GM12865 (cell line): ENCODE results near the gene CHADL.
A peak's percentile ranks its signal among the peaks of the same experiment; 100 is the strongest.

Source experiments
- DNase-seq: peaks from one replicate; pipeline ENCODE4 v3.0.0; 2010; ENCODE audit warnings: low read depth
- H3K4me3 ChIP-seq: 2 replicates; pipeline ENCODE4 v1.5.1; 2011; ENCODE audit warnings: mild to moderate bottlenecking, low read depth, low read length, control low read depth
- CTCF ChIP-seq: IDR thresholded peaks from 2 replicates; pipeline ENCODE4 v1.5.1; 2011; ENCODE audit warnings: low read length, control low read depth, low read depth, inconsistent platforms; ENCODE audit not compliant: insufficient read depth; ENCODE audit errors: missing control alignments

CHADL gene

DNA sequence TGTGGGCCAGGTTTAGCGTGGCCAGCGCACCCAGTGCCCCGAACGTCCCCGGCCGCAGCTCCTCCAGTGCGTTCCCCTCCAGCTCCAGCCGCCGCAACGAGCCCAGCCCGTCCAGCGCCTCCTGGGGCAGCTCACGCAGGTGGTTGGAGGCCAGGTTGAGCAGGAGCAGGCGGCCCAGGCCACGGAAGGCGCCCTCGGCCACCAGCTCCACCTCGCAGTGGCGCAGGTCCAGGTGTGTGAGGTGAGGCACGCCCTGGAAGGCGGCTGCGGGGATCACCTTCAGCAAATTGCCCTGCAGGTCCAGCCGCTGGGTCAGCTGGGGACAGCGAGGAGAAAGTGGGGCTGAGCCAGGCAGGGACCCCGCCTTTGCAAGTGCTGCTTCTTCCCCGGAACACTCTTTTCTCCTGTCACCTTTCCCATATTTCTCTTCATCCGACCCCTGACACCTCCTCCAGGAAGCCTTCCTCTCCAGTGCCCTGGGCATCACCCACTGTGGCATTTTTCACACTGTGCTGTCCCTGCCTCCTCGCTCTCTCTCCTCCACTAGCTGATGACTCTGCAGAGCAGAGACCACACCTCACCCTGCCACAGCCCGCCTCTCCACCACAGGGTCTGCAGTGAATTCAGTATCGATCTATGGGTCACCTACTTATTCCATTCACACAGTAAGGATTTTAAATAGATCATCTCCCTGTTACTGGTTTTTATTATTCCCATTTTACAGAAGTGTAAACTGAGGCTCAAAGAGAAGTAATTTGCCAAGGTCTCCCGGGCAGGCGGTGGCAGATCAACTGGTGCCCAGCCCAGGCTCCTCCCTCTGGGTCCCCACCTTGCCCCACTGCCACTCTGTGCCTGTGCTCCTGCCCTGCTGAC is 1.9 kb downstream of the CHADL start:
- TF ChIP-seq CTCF = no peak
- no peak overlapping the region for H3K4me3 ChIP-seq
- no peak for DNase-seq

GRCh38 chr22:41237707-41238569 is 2.8 kb downstream of the CHADL start:
- peak; percentile 90 for DNase-seq
- TF ChIP-seq CTCF = peak; percentile 81
- peak overlapping the region; percentile 37 for H3K4me3 ChIP-seq

DNA sequence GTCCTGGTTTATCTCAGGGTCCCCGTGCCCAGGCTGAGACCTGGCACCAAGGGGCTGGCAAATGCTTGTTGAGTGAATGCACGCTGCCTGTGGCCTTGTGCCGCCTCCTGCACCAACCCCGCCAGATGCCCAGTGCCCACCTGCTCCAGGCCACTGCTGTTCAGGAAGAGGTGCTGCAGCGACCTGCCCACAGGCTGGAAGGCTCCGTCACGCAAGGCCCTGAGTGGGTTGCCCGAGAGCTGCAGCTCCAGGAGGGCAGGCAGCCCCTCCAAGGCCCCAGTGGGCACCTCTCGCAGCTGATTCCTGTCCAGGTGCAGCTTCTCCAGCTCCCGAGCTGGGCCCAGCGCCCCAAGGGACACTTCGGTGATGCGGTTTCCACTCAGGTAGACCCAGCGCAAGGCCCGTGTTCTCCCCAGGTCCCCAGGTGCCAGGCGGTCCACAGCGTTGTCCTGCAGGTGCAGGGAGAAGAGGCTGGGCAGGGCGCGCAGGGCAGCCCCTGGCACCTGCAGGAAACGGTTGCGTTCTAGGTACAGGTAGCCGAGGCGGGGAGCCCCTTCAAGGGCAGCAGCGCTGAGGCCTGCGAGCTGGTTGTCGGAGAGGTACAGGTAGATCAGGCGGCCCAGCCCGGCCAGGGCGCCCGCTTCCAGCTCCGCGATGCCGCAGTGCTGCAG is 3.6 kb downstream of the CHADL start:
- peak overlapping the region; percentile 37 for H3K4me3 ChIP-seq
- DNase-seq = no peak
- TF ChIP-seq CTCF = no peak

DNA sequence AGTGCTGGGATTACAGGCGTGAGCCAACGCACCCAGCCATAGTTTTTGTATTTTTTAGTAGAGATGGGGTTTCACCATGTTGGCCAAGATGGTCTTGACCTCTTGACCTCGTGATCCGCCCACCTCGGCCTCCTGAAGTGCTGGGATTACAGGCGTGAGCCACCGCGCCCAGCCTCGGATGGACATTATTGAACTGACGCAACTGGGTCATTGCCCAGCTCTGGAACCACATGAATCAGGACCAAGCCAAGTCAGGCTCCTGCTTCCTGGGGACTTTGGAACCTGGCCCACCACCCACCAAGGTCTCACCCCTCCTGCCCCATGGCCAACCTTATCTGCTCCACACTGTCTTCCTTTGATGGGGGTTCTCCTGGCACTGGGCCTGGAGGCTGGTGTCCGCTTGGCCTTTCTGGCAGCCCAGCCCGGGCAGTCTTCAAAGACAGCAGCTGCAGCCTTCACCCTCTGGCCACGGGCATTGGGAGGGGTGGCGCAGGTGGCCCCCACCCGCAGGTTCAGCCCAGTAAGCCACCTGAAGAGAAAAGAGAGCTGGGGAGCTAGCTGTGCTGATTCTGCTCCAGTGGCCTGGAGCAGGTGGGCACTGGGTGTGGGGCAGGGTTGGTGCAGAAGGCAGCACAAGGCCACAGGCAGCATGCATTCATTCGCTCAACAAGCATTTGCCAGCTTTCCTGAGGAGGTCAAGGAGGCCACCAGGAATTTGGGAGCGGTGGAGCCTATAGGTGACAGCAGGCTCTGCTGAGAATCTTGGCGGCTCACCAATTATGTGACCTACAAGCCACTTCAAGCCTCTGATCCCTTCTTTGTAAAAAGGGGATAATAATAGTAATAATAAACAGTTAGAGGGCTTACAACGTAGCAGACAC is 5.7 kb downstream of the CHADL start:
- no peak for DNase-seq
- no peak overlapping the region for H3K4me3 ChIP-seq
- TF ChIP-seq CTCF = no peak

DNA sequence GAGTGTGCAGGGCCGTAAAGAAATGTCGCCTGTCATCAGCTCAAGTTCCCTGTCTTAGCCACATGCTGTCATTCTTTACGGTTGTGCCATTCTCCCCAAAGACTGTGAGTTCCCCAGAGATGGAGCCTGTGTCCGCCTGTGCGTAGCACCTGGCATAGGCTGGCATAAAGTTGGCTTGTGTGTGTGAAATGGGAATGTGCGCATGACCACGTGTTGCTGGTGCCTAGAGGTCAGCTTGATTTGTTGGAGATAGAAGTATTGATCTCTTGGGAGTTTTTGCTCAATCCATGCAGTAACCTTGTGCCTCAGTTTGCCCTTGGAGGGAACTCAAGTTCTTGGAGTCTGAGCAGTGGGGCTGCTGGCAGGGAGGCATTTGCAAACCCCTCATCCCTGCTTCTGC is 9.4 kb downstream of the CHADL start:
- H3K4me3 ChIP-seq = no peak overlapping the region
- no peak for DNase-seq
- no peak for TF ChIP-seq CTCF

DNA sequence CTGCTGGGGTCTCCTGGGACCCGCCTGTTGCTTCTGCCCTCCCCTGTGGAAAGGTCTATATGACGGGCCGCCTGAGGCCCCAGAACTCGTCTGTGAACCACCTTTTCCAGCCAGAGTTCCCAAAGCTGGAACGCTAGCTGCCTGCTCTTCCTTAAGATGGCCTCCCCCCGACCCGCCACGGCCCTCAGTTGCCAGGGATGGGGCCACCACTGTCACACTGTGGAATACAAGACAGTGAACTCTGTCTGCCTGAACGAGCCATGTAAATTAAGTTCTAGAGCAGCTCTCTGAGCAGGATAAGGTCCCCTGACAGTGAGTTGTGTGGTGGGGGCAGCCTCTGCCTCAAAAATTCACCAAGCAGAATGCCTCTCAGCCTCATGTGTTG is 10.3 kb downstream of the CHADL start:
- no peak for TF ChIP-seq CTCF
- no peak overlapping the region for H3K4me3 ChIP-seq
- DNase-seq = no peak
